GM19324 (cell line): Measurements from ENCODE around the gene ENO3.
A peak's percentile ranks its signal among the peaks of the same experiment; 100 is the strongest.

ENCODE experiments used
- ATAC-seq: cut with Tn5 transposase; IDR thresholded peaks from one replicate; pipeline ENCODE4 v1.9.1; 2021; ENCODE audit warnings: mild to moderate bottlenecking, moderate library complexity; ENCODE audit not compliant: unreplicated experiment, low FRiP score

Gene ENO3

GRCh38 chr17:4935650-4936049, 15.3 kb upstream of the ENO3 start:
- ATAC-seq, result no peak

- ATAC-seq, result no peak
Measured at GRCh38 chr17:4936436-4936835, 14.5 kb upstream of the ENO3 start.

GRCh38 chr17:4937553-4937952, 13.4 kb upstream of the ENO3 start:
- ATAC-seq, result no peak

- no peak for ATAC-seq
Measured at GRCh38 chr17:4938069-4938491, 12.8 kb upstream of the ENO3 start.

GRCh38 chr17:4938688-4939545, 12.0 kb upstream of the ENO3 start:
- no peak for ATAC-seq

GRCh38 chr17:4939546-4939795, 11.4 kb upstream of the ENO3 start:
- peak; percentile 25 for ATAC-seq

- ATAC-seq, result peak; percentile 82
Measured at GRCh38 chr17:4939796-4940554, 10.9 kb upstream of the ENO3 start, which contains the start of the genes RNF167 and SLC25A11. Gene RNF167, plus strand, starts transcription at chr17:4940268. Its CDS starts 642 bp downstream, at chr17:4940910. Gene SLC25A11, minus strand, starts transcription at chr17:4940046. Its CDS starts 136 bp downstream, at chr17:4939910.

- ATAC-seq, result no peak
Measured at GRCh38 chr17:4940555-4941318, 10.2 kb upstream of the ENO3 start.

- ATAC-seq, result no peak
Measured at GRCh38 chr17:4941319-4941610, 9.7 kb upstream of the ENO3 start.

GRCh38 chr17:4942760-4943508, 8.0 kb upstream of the ENO3 start:
- ATAC-seq, result no peak

GRCh38 chr17:4944163-4944553, 6.8 kb upstream of the ENO3 start:
- no peak for ATAC-seq

- ATAC-seq, result no peak
Measured at GRCh38 chr17:4944554-4945175, 6.3 kb upstream of the ENO3 start.

- ATAC-seq, result no peak
Measured at GRCh38 chr17:4945176-4945943, 5.6 kb upstream of the ENO3 start.

GRCh38 chr17:4945944-4946280, 5.0 kb upstream of the ENO3 start:
- ATAC-seq, result no peak

GRCh38 chr17:4946312-4946976, 4.5 kb upstream of the ENO3 start:
- no peak for ATAC-seq

- no peak for ATAC-seq
Measured at GRCh38 chr17:4947010-4947410, 3.9 kb upstream of the ENO3 start.

GRCh38 chr17:4947411-4948165, 3.3 kb upstream of the ENO3 start:
- peak; percentile 19 for ATAC-seq
